OCI-LY7 (cell line): ENCODE data around the gene NODAL. TPM values are rescaled to one million over a fixed set of nuclear protein-coding genes. Genes with fewer than 3 reads are reported as not detected.

Source experiments
- BruUV-seq: library from RNA; stranded (reverse); fragments of 400-500 nt; replicated peaks from 2 replicates; lab custom pipeline; 2021; lab: Mats Ljungman, UMichigan
- CTCF ChIA-PET: fragments of 300-600 bp; sonication (Branson Sonifier 250); formaldehyde crosslinking; loops from one replicate; lab custom pipeline; 2022; ENCODE audit warnings: antibody characterized with exemption; ENCODE audit not compliant: unreplicated experiment; lab: Charles Lee
- POLR2A ChIA-PET: fragments of 300-600 bp; sonication (Branson Sonifier 250); formaldehyde crosslinking; loops from one replicate; lab custom pipeline; 2022; ENCODE audit warnings: antibody characterized with exemption; lab: Charles Lee
- DNase-seq: peaks from one replicate; pipeline ENCODE4 v3.0.0-alpha.2; 2015; ENCODE audit warnings: low spot score
- H2AFZ ChIP-seq: fragments of 200-600 bp; sonication (generic), shearing (Covaris generic); 2 replicates; pipeline ENCODE4 v1.6.1; 2014; ENCODE audit warnings: mild to moderate bottlenecking, antibody characterized with exemption, low read length, moderate library complexity
- H3K27ac ChIP-seq: fragments of 200-600 bp; sonication (generic); 2 replicates; pipeline ENCODE4 v1.5.1; 2014; ENCODE audit warnings: mixed run types, low read depth, mild to moderate bottlenecking, moderate library complexity, low read length, inconsistent platforms; ENCODE audit not compliant: poor library complexity, severe bottlenecking
- H3K36me3 ChIP-seq: fragments of 200-600 bp; sonication (generic); 2 replicates; pipeline ENCODE4 v1.6.1; 2014; ENCODE audit warnings: mild to moderate bottlenecking, antibody characterized with exemption, low read length, moderate library complexity, mixed read lengths; ENCODE audit not compliant: insufficient read depth
- H3K4me1 ChIP-seq: fragments of 200-600 bp; sonication (generic); 2 replicates; pipeline ENCODE4 v1.5.1; 2014; ENCODE audit warnings: mild to moderate bottlenecking, low read length; ENCODE audit not compliant: insufficient read depth, poor library complexity, severe bottlenecking
- H3K4me2 ChIP-seq: fragments of 200-600 bp; sonication (generic); 2 replicates; pipeline ENCODE4 v1.6.1; 2014; ENCODE audit warnings: mild to moderate bottlenecking, low read length
- H3K4me3 ChIP-seq: fragments of 200-600 bp; sonication (generic); 2 replicates; pipeline ENCODE4 v1.5.1; 2014; ENCODE audit warnings: mild to moderate bottlenecking, low read depth, low read length; ENCODE audit not compliant: poor library complexity, severe bottlenecking
- H3K79me2 ChIP-seq: fragments of 200-600 bp; sonication (generic); 2 replicates; pipeline ENCODE4 v1.6.1; 2016; ENCODE audit warnings: low read depth, mild to moderate bottlenecking, low read length, moderate library complexity, mixed read lengths; ENCODE audit not compliant: insufficient read depth
- H3K9me2 ChIP-seq: fragments of 200-600 bp; sonication (generic); 2 replicates; pipeline ENCODE4 v1.6.1; 2016; ENCODE audit warnings: mild to moderate bottlenecking, low read length, mixed read lengths; ENCODE audit not compliant: insufficient read depth
- H3K9me3 ChIP-seq: fragments of 200-600 bp; sonication (generic); 2 replicates; pipeline ENCODE4 v1.6.1; 2014; ENCODE audit warnings: mild to moderate bottlenecking, mixed run types, low read length, mixed read lengths
- H4K20me1 ChIP-seq: fragments of 200-600 bp; sonication (generic); 2 replicates; pipeline ENCODE4 v1.6.1; 2014; ENCODE audit warnings: mild to moderate bottlenecking, antibody characterized with exemption, low read length, moderate library complexity, mixed read lengths; ENCODE audit not compliant: insufficient read depth
- CTCF ChIP-seq: fragments of 200-600 bp; sonication (generic); conservative IDR thresholded peaks from 2 replicates; pipeline ENCODE4 v1.5.1; 2014; ENCODE audit warnings: mild to moderate bottlenecking, antibody characterized with exemption, low read length, moderate library complexity, mixed read lengths
- EZH2phosphoT487 ChIP-seq: fragments of 200-600 bp; sonication (generic); IDR thresholded peaks from 2 replicates; pipeline ENCODE4 v1.6.1; 2018; ENCODE audit warnings: low read depth, borderline replicate concordance, mild to moderate bottlenecking, mixed run types, antibody characterized with exemption, low read length, moderate library complexity, mixed read lengths
- intact Hi-C: fragments of 100-400 bp; cut with micrococcal nuclease; formaldehyde crosslinking; loops from one replicate; pipeline ENCODE4 v1.10.0; 2022; ENCODE audit not compliant: unreplicated experiment
- total RNA-seq, 2 experiments: library from RNA; depleted of rRNA in 1 of 2; stranded (reverse); fragments of >200 nt in 1 of 2; shearing (Covaris generic) in 1 of 2; gene quantifications; 2 replicates each; pipeline ENCODE4 v1.2.3, GENCODE V29; 2014 to 2022

NODAL gene
- total RNA-seq, 2 experiments from 2014 or later, result not detected

GRCh38 chr10:70479165-70479581 is 37.7 kb upstream of the NODAL start:
- Histone ChIP-seq H2AFZ (no peak overlapping the region), H3K4me1 (peaks cover 65% of the 10 kb centered on the region), H3K9me2 (no peaks in the 10 kb centered on the region), H3K9me3 (no peaks in the 10 kb centered on the region), H4K20me1 (peaks cover 21% of the 10 kb centered on the region; the same call in 1 of the 2 replicates), H3K27ac (peak overlapping the region; percentile 74), H3K79me2 (peaks cover 52% of the 10 kb centered on the region), H3K4me2 (peak overlapping the region; percentile 82), H3K4me3 (peak overlapping the region; percentile 95), H3K36me3 (peaks cover 45% of the 10 kb centered on the region)
- POLR2A ChIA-PET, result interaction anchor here (0.6 to 5.8 kb wide), 5 partner anchors 10 to 76 kb away, joined by 3 to 35 read pairs (median 5); no protein-coding TSS in a partner anchor
- intact Hi-C loops, result loop anchor here (1.0 kb wide), 2 partner anchors 35 to 61 kb away; no protein-coding TSS in a partner anchor
- CTCF ChIA-PET, result interaction anchor here (0.9 to 1.3 kb wide), 2 partner anchors 18 to 20 kb away, joined by 3 to 4 read pairs; no protein-coding TSS in a partner anchor
- DNase-seq, result peak; percentile 61
- no TSS peak for BruUV-seq
- TF ChIP-seq EZH2phosphoT487 (no peak), CTCF (peak; percentile 76)

GRCh38 chr10:70478191-70479164 is 37.0 kb upstream of the NODAL start, which contains the start of gene PALD1:
TSS of gene PALD1 (plus strand) at chr10:70478767. CDS start at chr10:70525952, 47,185 bp downstream.
- BruUV-seq, result no TSS peak
- H2AFZ ChIP-seq, result peak within 1 kb of the TSS; percentile 43; the same call in 1 of the 2 replicates
- CTCF ChIA-PET, result interaction anchor here (1.3 kb wide), 1 partner anchor 17 kb away, joined by 3 read pairs; no protein-coding TSS in a partner anchor

More at GRCh38 chr10:70478191-70479164, 37.0 kb upstream of the NODAL start, which contains the start of gene PALD1:
- intact Hi-C loops, result loop anchor here (1.0 kb wide), 2 partner anchors 36 to 62 kb away; no protein-coding TSS in a partner anchor
- DNase-seq, result peak; percentile 81
- Histone ChIP-seq H3K9me3 (no peaks in the 10 kb centered on the region), H3K4me2 (peak within 1 kb of the TSS; percentile 82), H3K79me2 (peaks cover 46% of the 10 kb centered on the region), H4K20me1 (peaks cover 21% of the 10 kb centered on the region; the same call in 1 of the 2 replicates), H3K27ac (peak within 1 kb of the TSS; percentile 74), H3K4me1 (peaks cover 62% of the 10 kb centered on the region), H3K36me3 (peaks cover 40% of the 10 kb centered on the region), H3K9me2 (no peaks in the 10 kb centered on the region), H3K4me3 (peak within 1 kb of the TSS; percentile 95)
- no peak for TF ChIP-seq EZH2phosphoT487
- no peak for TF ChIP-seq CTCF
- POLR2A ChIA-PET, result interaction anchor here (1.1 to 5.8 kb wide), 4 partner anchors 11 to 83 kb away, joined by 3 to 35 read pairs (median 5); no protein-coding TSS in a partner anchor
